ENCODE results near the gene COL5A2.

The COL5A2 gene

GRCh38 chr2:189022492-189022891 is 157.1 kb downstream of the COL5A2 start:
- no peak for TF ChIP-seq EZH2phosphoT487 (IDR thresholded peaks at IDR 0.05; ENCODE audit: borderline replicate concordance)
- TF ChIP-seq, protein P1, sequence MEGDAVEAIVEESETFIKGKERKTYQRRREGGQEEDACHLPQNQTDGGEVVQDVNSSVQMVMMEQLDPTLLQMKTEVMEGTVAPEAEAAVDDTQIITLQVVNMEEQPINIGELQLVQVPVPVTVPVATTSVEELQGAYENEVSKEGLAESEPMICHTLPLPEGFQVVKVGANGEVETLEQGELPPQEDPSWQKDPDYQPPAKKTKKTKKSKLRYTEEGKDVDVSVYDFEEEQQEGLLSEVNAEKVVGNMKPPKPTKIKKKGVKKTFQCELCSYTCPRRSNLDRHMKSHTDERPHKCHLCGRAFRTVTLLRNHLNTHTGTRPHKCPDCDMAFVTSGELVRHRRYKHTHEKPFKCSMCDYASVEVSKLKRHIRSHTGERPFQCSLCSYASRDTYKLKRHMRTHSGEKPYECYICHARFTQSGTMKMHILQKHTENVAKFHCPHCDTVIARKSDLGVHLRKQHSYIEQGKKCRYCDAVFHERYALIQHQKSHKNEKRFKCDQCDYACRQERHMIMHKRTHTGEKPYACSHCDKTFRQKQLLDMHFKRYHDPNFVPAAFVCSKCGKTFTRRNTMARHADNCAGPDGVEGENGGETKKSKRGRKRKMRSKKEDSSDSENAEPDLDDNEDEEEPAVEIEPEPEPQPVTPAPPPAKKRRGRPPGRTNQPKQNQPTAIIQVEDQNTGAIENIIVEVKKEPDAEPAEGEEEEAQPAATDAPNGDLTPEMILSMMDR (conservative IDR thresholded peaks at IDR 0.05; ENCODE audit: low read length) = no peak
- H3K4me1 ChIP-seq (ENCODE audit: insufficient read depth, low read length, poor library complexity, severe bottlenecking) = no peaks in the 10 kb centered on the region
- no peak overlapping the region for H2AFZ ChIP-seq (ENCODE audit: low read length)
- H3F3A ChIP-seq (ENCODE audit: low read depth) = no peaks in the 10 kb centered on the region
- no peak overlapping the region for H3K4me2 ChIP-seq (ENCODE audit: low read depth, low read length, poor library complexity, severe bottlenecking)
- H3K9me2 ChIP-seq (replicated peaks; ENCODE audit: low read depth, low read length) = no peaks in the 10 kb centered on the region
- H3K79me2 ChIP-seq (ENCODE audit: insufficient read depth, low read length) = no peaks in the 10 kb centered on the region
- no peak overlapping the region for H3K9ac ChIP-seq (ENCODE audit: low read depth, low read length, poor library complexity, severe bottlenecking)
- no peaks in the 10 kb centered on the region for H4K20me1 ChIP-seq (ENCODE audit: insufficient read depth, low read length, poor library complexity, severe bottlenecking)
- no peaks in the 10 kb centered on the region for H3K9me3 ChIP-seq (ENCODE audit: insufficient read depth, low read depth, low read length)
- no peak overlapping the region for H3K4me3 ChIP-seq (ENCODE audit: low read length, poor library complexity, severe bottlenecking)
- no peaks in the 10 kb centered on the region for H3K36me3 ChIP-seq (ENCODE audit: insufficient read depth, low read length)
- H3K27me3 ChIP-seq (ENCODE audit: insufficient read depth, low read length, poor library complexity, severe bottlenecking) = no peaks in the 10 kb centered on the region

DNA sequence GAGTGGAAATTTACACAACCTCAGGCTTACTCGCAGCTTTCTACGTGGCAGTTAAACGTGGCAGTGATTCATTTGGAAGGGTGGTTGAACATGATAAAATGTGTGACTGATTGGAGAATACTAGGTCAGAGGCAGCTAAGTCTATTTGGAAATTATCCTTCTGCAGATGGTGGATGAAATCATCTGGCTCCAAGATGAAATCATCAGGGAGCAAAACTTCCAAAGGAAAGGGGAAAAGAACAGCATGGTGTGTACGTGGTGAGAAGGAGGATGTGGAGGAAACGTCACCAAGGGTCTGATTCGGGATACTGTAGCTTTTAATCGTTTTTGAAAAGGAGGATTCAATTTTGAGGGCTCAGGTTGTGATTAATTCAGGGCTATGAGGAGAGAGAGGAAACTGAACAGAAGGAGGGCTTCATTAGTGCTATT is 157.5 kb downstream of the COL5A2 start:
- Histone ChIP-seq H3F3A (ENCODE audit: low read depth) (no peaks in the 10 kb centered on the region), H3K36me3 (ENCODE audit: insufficient read depth, low read length) (no peaks in the 10 kb centered on the region), H3K4me3 (ENCODE audit: low read length, poor library complexity, severe bottlenecking) (no peak overlapping the region), H3K9me3 (ENCODE audit: insufficient read depth, low read depth, low read length) (no peaks in the 10 kb centered on the region), H3K9me2 (replicated peaks; ENCODE audit: low read depth, low read length) (no peaks in the 10 kb centered on the region), H4K20me1 (ENCODE audit: insufficient read depth, low read length, poor library complexity, severe bottlenecking) (no peaks in the 10 kb centered on the region), H3K4me2 (ENCODE audit: low read depth, low read length, poor library complexity, severe bottlenecking) (no peak overlapping the region), H3K9ac (ENCODE audit: low read depth, low read length, poor library complexity, severe bottlenecking) (no peak overlapping the region), H2AFZ (ENCODE audit: low read length) (no peak overlapping the region), H3K79me2 (ENCODE audit: insufficient read depth, low read length) (no peaks in the 10 kb centered on the region), H3K4me1 (ENCODE audit: insufficient read depth, low read length, poor library complexity, severe bottlenecking) (no peaks in the 10 kb centered on the region), H3K27me3 (ENCODE audit: insufficient read depth, low read length, poor library complexity, severe bottlenecking) (no peaks in the 10 kb centered on the region)
- no peak for TF ChIP-seq EZH2phosphoT487 (IDR thresholded peaks at IDR 0.05; ENCODE audit: borderline replicate concordance)
- TF ChIP-seq, protein P1 (conservative IDR thresholded peaks at IDR 0.05; ENCODE audit: low read length) = no peak

DNA sequence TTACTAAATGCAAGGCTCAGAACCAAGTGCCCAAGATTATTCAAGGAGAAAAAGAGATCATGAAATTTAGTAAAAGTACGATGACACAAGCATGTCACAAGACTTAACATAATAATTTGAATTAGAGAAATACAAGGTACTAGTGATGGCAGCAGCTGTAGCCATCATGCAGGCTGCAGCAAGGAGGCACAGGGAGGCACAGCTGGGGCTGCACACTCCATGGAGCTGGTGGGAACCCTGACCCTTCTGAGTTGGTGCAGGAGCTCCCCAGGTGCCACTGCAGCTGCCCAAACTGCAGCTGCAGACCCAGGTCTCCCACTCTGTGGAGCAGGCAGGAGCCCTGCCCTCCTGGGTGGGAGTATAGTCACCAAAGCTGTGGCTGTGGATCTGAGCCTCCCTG is 159.4 kb downstream of the COL5A2 start:
- Histone ChIP-seq H2AFZ (ENCODE audit: low read length) (no peak overlapping the region), H3K4me1 (ENCODE audit: insufficient read depth, low read length, poor library complexity, severe bottlenecking) (no peaks in the 10 kb centered on the region), H3K9me3 (ENCODE audit: insufficient read depth, low read depth, low read length) (no peaks in the 10 kb centered on the region), H3F3A (ENCODE audit: low read depth) (no peaks in the 10 kb centered on the region), H3K4me2 (ENCODE audit: low read depth, low read length, poor library complexity, severe bottlenecking) (no peak overlapping the region), H4K20me1 (ENCODE audit: insufficient read depth, low read length, poor library complexity, severe bottlenecking) (no peaks in the 10 kb centered on the region), H3K4me3 (ENCODE audit: low read length, poor library complexity, severe bottlenecking) (no peak overlapping the region), H3K9me2 (replicated peaks; ENCODE audit: low read depth, low read length) (no peaks in the 10 kb centered on the region), H3K79me2 (ENCODE audit: insufficient read depth, low read length) (no peaks in the 10 kb centered on the region), H3K27me3 (ENCODE audit: insufficient read depth, low read length, poor library complexity, severe bottlenecking) (no peaks in the 10 kb centered on the region), H3K9ac (ENCODE audit: low read depth, low read length, poor library complexity, severe bottlenecking) (no peak overlapping the region), H3K36me3 (ENCODE audit: insufficient read depth, low read length) (no peaks in the 10 kb centered on the region)
- TF ChIP-seq EZH2phosphoT487 (IDR thresholded peaks at IDR 0.05; ENCODE audit: borderline replicate concordance) = no peak
- TF ChIP-seq, protein P1 (conservative IDR thresholded peaks at IDR 0.05; ENCODE audit: low read length) = no peak
